HEK293T (cell line): ENCODE measurements around the gene STK33.

Experiments
- CTCF ChIA-PET: fragments of 350-600 bp; formaldehyde crosslinking; extraction: SDS; loops from one replicate; lab custom pipeline; 2021; ENCODE audit warnings: antibody characterized with exemption, inconsistent platforms; lab: Yijun Ruan, JAX
- POLR2A ChIA-PET: fragments of 350-600 bp; formaldehyde crosslinking; extraction: SDS; loops from one replicate; lab custom pipeline; 2020; ENCODE audit warnings: antibody characterized with exemption, inconsistent platforms; lab: Yijun Ruan, JAX
- DNase-seq: peaks from one replicate; pipeline ENCODE4 v3.0.0; 2012; ENCODE audit warnings: mixed read lengths; ENCODE audit errors: extremely low spot score
- ARNT ChIP-seq: fragments of 450-650 bp; IDR thresholded peaks from 2 replicates; pipeline ENCODE4 v1.6.1; 2017; ENCODE audit warnings: mild to moderate bottlenecking
- BHLHE40 ChIP-seq: fragments of 450-650 bp; IDR thresholded peaks from 2 replicates; pipeline ENCODE4 v1.6.1; 2016; ENCODE audit warnings: mild to moderate bottlenecking, moderate library complexity, borderline replicate concordance
- CTBP1 ChIP-seq: fragments of 450-650 bp; IDR thresholded peaks from 2 replicates; pipeline ENCODE4 v1.6.1; 2016; ENCODE audit warnings: borderline replicate concordance
- ELF4 ChIP-seq: fragments of 450-650 bp; IDR thresholded peaks from 2 replicates; pipeline ENCODE4 v1.6.1; 2017; ENCODE audit warnings: antibody characterized with exemption
- FOXA1 ChIP-seq: fragments of 450-650 bp; IDR thresholded peaks from 2 replicates; pipeline ENCODE4 v1.6.1; 2016; ENCODE audit warnings: mild to moderate bottlenecking
- FOXK2 ChIP-seq: fragments of 450-650 bp; IDR thresholded peaks from 2 replicates; pipeline ENCODE4 v1.6.1; 2016; ENCODE audit warnings: mild to moderate bottlenecking
- FOXM1 ChIP-seq: fragments of 450-650 bp; IDR thresholded peaks from 2 replicates; pipeline ENCODE4 v1.6.1; 2017; ENCODE audit warnings: mild to moderate bottlenecking, borderline replicate concordance
- HDGF ChIP-seq: fragments of 450-650 bp; IDR thresholded peaks from 2 replicates; pipeline ENCODE4 v1.6.1; 2017; ENCODE audit warnings: antibody characterized with exemption, borderline replicate concordance
- L3MBTL2 ChIP-seq: fragments of 450-650 bp; conservative IDR thresholded peaks from 2 replicates; pipeline ENCODE4 v1.6.1; 2016; ENCODE audit warnings: mild to moderate bottlenecking
- LEF1 ChIP-seq: fragments of 450-650 bp; IDR thresholded peaks from 2 replicates; pipeline ENCODE4 v1.6.1; 2017; ENCODE audit warnings: mild to moderate bottlenecking, borderline replicate concordance
- NFRKB ChIP-seq: fragments of 450-650 bp; IDR thresholded peaks from 2 replicates; pipeline ENCODE4 v1.6.1; 2016; ENCODE audit warnings: mild to moderate bottlenecking, moderate library complexity
- PKNOX1 ChIP-seq: fragments of 450-650 bp; IDR thresholded peaks from 2 replicates; pipeline ENCODE4 v1.6.1; 2016
- SP1 ChIP-seq: fragments of 450-650 bp; IDR thresholded peaks from 2 replicates; pipeline ENCODE4 v1.6.1; 2017
- SUZ12 ChIP-seq: fragments of 450-650 bp; IDR thresholded peaks from 2 replicates; pipeline ENCODE4 v1.6.1; 2016; ENCODE audit warnings: mild to moderate bottlenecking
- TARDBP ChIP-seq: fragments of 450-650 bp; IDR thresholded peaks from 2 replicates; pipeline ENCODE4 v1.6.1; 2016
- ZNF384 ChIP-seq: fragments of 450-650 bp; IDR thresholded peaks from 2 replicates; pipeline ENCODE4 v1.6.1; 2016

The STK33 gene

GRCh38 chr11:8503910-8504364 lies 90.1 kb downstream of the STK33 start:
- ChIA-PET CTCF (no interaction called here), POLR2A (no interaction called here)
- TF ChIP-seq CTBP1 (no peak), ELF4 (no peak), FOXK2 (no peak), PKNOX1 (no peak), BHLHE40 (no peak), SP1 (no peak), ARNT (no peak), FOXM1 (no peak), TARDBP (no peak), FOXA1 (no peak), ZNF384 (no peak), LEF1 (no peak), NFRKB (no peak)
- no peak for DNase-seq

- DNase-seq: no peak
- no peak for TF ChIP-seq FOXK2
- no peak for TF ChIP-seq L3MBTL2
- no peak for TF ChIP-seq SUZ12
- no peak for TF ChIP-seq FOXM1
- no peak for TF ChIP-seq HDGF
- no peak for TF ChIP-seq SP1
- ChIA-PET POLR2A (no interaction called here), CTCF (no interaction called here)
These were observed 92.2 kb downstream of the STK33 start for GRCh38 chr11:8501836-8502235.

- CTCF ChIA-PET: no interaction called here
- no peak for DNase-seq
- POLR2A ChIA-PET: no interaction called here
- TF ChIP-seq BHLHE40 (no peak), SUZ12 (no peak), ZNF384 (no peak), CTBP1 (no peak), FOXA1 (no peak), LEF1 (no peak), HDGF (no peak), FOXK2 (no peak), ARNT (no peak), FOXM1 (no peak), PKNOX1 (no peak), L3MBTL2 (no peak), NFRKB (no peak), TARDBP (no peak), SP1 (no peak), ELF4 (no peak)
These were observed 105.6 kb downstream of the STK33 start for GRCh38 chr11:8488395-8488794.

GRCh38 chr11:8487261-8487660 lies 106.8 kb downstream of the STK33 start:
- CTCF ChIA-PET: no interaction called here
- POLR2A ChIA-PET: no interaction called here
- DNase-seq: no peak
- TF ChIP-seq ZNF384: no peak
- TF ChIP-seq SP1: no peak

GRCh38 chr11:8484251-8484650 lies 109.8 kb downstream of the STK33 start:
- ChIA-PET POLR2A (no interaction called here), CTCF (no interaction called here)
- TF ChIP-seq SUZ12 (no peak), HDGF (no peak), ZNF384 (no peak), FOXK2 (no peak), FOXM1 (no peak)
- DNase-seq: no peak

GRCh38 chr11:8480858-8481257 lies 113.2 kb downstream of the STK33 start:
- POLR2A ChIA-PET: no interaction called here
- no peak for DNase-seq
- CTCF ChIA-PET: interaction anchor here (0.7 kb wide), 1 partner anchor 1862 kb away, joined by 3 read pairs; no protein-coding TSS in a partner anchor
- TF ChIP-seq SUZ12 (no peak), BHLHE40 (no peak), ELF4 (no peak), ZNF384 (no peak), PKNOX1 (no peak), CTBP1 (no peak), NFRKB (no peak), FOXK2 (no peak), L3MBTL2 (no peak)

- DNase-seq: no peak
- no peak for TF ChIP-seq ZNF384
- TF ChIP-seq SUZ12: no peak
- TF ChIP-seq CTBP1: no peak
- no peak for TF ChIP-seq ARNT
- no peak for TF ChIP-seq TARDBP
- TF ChIP-seq L3MBTL2: no peak
- no peak for TF ChIP-seq FOXA1
- TF ChIP-seq HDGF: no peak
- TF ChIP-seq PKNOX1: no peak
- TF ChIP-seq BHLHE40: no peak
- ChIA-PET CTCF (no interaction called here), POLR2A (no interaction called here)
These were observed 116.3 kb downstream of the STK33 start for GRCh38 chr11:8477680-8478079.
